ENCODE results near the gene PDCD1LG2.

DNA sequence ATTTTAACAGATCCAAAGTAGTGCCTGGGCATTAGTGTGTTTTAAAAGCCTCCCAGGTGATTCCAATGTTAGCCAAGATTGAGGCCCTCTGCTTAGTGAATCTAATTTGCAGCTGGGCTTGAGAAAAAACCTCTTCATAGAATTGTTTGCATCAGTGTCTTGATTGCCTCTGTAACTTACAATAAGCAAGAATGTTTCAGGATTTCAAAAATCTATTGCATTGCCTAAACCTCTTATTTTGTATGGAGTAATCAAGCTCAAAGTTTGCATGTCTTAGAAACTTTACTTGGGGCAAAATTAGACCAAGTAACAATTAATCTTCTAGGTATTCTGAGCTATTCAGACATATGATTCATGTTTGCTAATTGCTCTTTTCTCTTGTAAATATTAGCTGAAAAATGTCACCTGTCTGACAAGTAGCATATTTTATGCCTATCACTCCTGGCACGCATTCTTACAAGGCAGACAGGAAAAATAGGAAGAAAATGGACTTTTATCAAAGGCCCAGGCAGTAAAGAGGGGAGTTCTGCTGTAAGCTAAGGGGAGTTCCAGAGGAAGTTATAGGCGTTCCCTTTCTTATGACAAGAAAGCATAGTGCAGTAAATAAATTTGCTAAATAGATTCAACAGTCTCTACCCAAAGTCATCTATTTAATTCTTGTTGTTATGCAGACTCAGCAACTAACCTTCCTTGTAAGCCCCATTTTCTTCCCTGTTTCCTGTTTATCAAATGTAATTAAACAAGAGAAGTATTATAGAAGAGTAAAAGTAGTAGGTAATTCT lies 21.0 kb downstream of the PDCD1LG2 start:
- no peak for TF ChIP-seq SIN3A (IDR thresholded peaks at IDR 0.05; ENCODE audit: borderline replicate concordance, insufficient read depth, low read length)
- TF ChIP-seq POLR2AphosphoS5 (IDR thresholded peaks at IDR 0.05; ENCODE audit: low read depth, low read length), result no peak
- TF ChIP-seq, protein P1, sequence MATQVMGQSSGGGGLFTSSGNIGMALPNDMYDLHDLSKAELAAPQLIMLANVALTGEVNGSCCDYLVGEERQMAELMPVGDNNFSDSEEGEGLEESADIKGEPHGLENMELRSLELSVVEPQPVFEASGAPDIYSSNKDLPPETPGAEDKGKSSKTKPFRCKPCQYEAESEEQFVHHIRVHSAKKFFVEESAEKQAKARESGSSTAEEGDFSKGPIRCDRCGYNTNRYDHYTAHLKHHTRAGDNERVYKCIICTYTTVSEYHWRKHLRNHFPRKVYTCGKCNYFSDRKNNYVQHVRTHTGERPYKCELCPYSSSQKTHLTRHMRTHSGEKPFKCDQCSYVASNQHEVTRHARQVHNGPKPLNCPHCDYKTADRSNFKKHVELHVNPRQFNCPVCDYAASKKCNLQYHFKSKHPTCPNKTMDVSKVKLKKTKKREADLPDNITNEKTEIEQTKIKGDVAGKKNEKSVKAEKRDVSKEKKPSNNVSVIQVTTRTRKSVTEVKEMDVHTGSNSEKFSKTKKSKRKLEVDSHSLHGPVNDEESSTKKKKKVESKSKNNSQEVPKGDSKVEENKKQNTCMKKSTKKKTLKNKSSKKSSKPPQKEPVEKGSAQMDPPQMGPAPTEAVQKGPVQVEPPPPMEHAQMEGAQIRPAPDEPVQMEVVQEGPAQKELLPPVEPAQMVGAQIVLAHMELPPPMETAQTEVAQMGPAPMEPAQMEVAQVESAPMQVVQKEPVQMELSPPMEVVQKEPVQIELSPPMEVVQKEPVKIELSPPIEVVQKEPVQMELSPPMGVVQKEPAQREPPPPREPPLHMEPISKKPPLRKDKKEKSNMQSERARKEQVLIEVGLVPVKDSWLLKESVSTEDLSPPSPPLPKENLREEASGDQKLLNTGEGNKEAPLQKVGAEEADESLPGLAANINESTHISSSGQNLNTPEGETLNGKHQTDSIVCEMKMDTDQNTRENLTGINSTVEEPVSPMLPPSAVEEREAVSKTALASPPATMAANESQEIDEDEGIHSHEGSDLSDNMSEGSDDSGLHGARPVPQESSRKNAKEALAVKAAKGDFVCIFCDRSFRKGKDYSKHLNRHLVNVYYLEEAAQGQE (IDR thresholded peaks at IDR 0.05; ENCODE audit: insufficient read depth in 1 of 2, low read depth in 2 of 2, low read length in 2 of 2), result no peak
- no peak for TF ChIP-seq TAF1 (IDR thresholded peaks at IDR 0.05; ENCODE audit: borderline replicate concordance, insufficient read depth, low read length)

Data from PFSK-1 (cell line).